Dermis blood vessel endothelial cell (primary cell): ENCODE results near the gene GALNT10. TPM values are rescaled to one million over a fixed set of nuclear protein-coding genes. Genes with fewer than 3 reads are reported as not detected.
"Not testable (repeated sequence)": the region's sequence is repeated elsewhere in the genome, so short reads cannot be mapped to it uniquely, and the experiment has no call there.

Source experiments
- DNase-seq: peaks from one replicate; pipeline ENCODE4 v3.0.0; 2010
- total RNA-seq: library from RNA; depleted of rRNA; stranded (reverse); fragments of >200 nt; gene quantifications from 2 replicates; pipeline ENCODE4 v1.2.3, GENCODE V29; 2014

The GALNT10 gene
- total RNA-seq, 1 donor from 2014 or later: 38.8 TPM

GRCh38 chr5:154358516-154359220, 168.1 kb downstream of the GALNT10 start:
- no peak for DNase-seq

- DNase-seq: no peak
Observed at GRCh38 chr5:154359221-154359573, 168.7 kb downstream of the GALNT10 start.

GRCh38 chr5:154360241-154360640, 169.7 kb downstream of the GALNT10 start:
- not testable (repeated sequence) for DNase-seq

- DNase-seq: no peak
Observed at GRCh38 chr5:154363411-154363810, 172.9 kb downstream of the GALNT10 start.

GRCh38 chr5:154364771-154365170, 174.2 kb downstream of the GALNT10 start:
- no peak for DNase-seq

- peak; percentile 42 for DNase-seq
Observed at GRCh38 chr5:154365823-154366222, 175.3 kb downstream of the GALNT10 start.

- peak; percentile 83 for DNase-seq
Observed at GRCh38 chr5:154366353-154366752, 175.8 kb downstream of the GALNT10 start.

- DNase-seq: peak; percentile 39
Observed at GRCh38 chr5:154367101-154367500, 176.6 kb downstream of the GALNT10 start.

- peak; percentile 93 for DNase-seq
Observed at GRCh38 chr5:154368041-154368800, 177.7 kb downstream of the GALNT10 start.

GRCh38 chr5:154369682-154370081, 179.1 kb downstream of the GALNT10 start:
- DNase-seq: no peak

GRCh38 chr5:154370119-154370518, 179.6 kb downstream of the GALNT10 start:
- no peak for DNase-seq

GRCh38 chr5:154370813-154371212, 180.3 kb downstream of the GALNT10 start:
- no peak for DNase-seq

- peak; percentile 28 for DNase-seq
Observed at GRCh38 chr5:154371687-154372086, 181.2 kb downstream of the GALNT10 start.

GRCh38 chr5:154372661-154373060, 182.1 kb downstream of the GALNT10 start:
- DNase-seq: no peak

- no peak for DNase-seq
Observed at GRCh38 chr5:154373326-154373725, 182.8 kb downstream of the GALNT10 start.

- no peak for DNase-seq
Observed at GRCh38 chr5:154373729-154374179, 183.2 kb downstream of the GALNT10 start.

GRCh38 chr5:154374264-154374663, 183.7 kb downstream of the GALNT10 start:
- DNase-seq: no peak

- DNase-seq: no peak
Observed at GRCh38 chr5:154375329-154376008, 184.9 kb downstream of the GALNT10 start.

- DNase-seq: no peak
Observed at GRCh38 chr5:154376481-154376880, 185.9 kb downstream of the GALNT10 start.

- no peak for DNase-seq
Observed at GRCh38 chr5:154377754-154378533, 187.4 kb downstream of the GALNT10 start.

- DNase-seq: no peak
Observed at GRCh38 chr5:154380263-154380662, 189.7 kb downstream of the GALNT10 start.

- DNase-seq: no peak
Observed at GRCh38 chr5:154384480-154385235, 194.1 kb downstream of the GALNT10 start.
